GM19324 (cell line): ENCODE results near the gene ANTXR1.

Source experiments
- ATAC-seq: cut with Tn5 transposase; IDR thresholded peaks from one replicate; pipeline ENCODE4 v1.9.1; 2021; ENCODE audit warnings: mild to moderate bottlenecking, moderate library complexity; ENCODE audit not compliant: unreplicated experiment, low FRiP score

Gene ANTXR1

GRCh38 chr2:69067026-69067630, 54.1 kb downstream of the ANTXR1 start:
- ATAC-seq: no peak

- ATAC-seq: no peak
These were observed 54.9 kb downstream of the ANTXR1 start for GRCh38 chr2:69067866-69068265.

DNA sequence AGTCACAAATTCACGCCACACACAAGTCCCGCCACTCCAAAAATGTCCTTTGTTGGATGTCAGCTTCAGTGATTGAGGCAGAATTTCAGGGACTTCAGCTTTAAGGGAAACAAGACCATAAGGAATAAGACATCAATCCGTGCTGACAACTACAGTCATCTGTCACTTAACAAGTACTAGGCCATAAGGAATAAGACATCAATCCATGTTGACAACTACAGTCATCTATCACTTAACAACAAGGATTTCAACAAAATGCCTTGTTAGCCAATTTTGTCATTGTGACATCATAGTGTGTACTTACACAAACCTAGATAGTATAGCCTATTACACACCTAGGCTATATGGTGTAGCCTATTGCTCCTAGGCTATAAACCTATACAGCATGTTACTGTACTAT, 58.0 kb downstream of the ANTXR1 start:
- ATAC-seq: no peak

DNA sequence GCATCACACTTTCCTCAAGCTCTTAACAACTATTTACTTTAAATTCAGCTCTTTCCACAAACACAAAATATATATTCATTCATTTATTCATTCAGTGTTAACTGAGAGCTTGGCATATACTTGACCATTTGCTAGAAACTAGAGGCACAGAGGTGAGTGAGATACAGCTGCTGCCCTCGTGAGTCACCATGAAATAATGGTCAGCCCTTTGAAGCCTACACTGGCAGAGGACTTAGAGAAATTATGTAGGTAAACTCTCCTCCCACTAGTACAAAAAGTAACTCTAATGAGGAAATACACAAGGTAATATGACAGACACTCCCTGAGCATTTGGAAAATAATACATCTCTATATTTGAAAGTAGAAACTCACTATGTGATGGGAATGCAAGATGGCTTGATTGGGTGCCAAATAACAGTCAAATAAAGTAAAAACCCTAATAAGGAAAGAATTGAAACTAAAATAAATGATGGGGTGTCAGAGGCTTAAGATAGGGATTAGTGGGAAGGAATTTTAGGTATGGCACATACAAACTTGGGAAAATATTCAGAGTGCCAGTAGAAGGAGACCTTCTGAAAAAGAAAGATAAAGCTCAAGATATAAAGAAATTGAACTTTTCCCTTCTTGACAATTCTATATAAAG, 61.1 kb downstream of the ANTXR1 start:
- ATAC-seq: no peak

- no peak for ATAC-seq
These were observed 61.9 kb downstream of the ANTXR1 start for GRCh38 chr2:69074918-69075317.

- no peak for ATAC-seq
These were observed 62.5 kb downstream of the ANTXR1 start for GRCh38 chr2:69075486-69075885.

DNA sequence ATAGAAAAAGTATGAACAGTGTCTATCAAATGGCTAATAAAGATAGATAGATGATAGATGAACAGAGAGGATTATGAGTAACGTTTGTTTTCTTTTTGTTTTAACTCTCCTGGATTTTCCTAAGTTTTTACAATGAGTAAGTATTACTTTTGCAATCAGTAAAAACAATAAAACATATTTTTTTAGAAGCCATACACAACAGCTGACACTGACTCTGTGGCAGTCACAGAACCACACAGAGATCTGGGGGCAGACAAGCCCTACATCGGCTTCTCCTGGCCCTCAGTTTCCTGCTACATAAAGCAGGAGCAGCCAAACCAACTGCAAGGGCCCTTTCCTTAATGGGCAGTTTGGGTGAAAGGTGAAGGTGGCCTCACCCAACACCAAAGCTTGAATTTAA, 63.6 kb downstream of the ANTXR1 start:
- no peak for ATAC-seq

DNA sequence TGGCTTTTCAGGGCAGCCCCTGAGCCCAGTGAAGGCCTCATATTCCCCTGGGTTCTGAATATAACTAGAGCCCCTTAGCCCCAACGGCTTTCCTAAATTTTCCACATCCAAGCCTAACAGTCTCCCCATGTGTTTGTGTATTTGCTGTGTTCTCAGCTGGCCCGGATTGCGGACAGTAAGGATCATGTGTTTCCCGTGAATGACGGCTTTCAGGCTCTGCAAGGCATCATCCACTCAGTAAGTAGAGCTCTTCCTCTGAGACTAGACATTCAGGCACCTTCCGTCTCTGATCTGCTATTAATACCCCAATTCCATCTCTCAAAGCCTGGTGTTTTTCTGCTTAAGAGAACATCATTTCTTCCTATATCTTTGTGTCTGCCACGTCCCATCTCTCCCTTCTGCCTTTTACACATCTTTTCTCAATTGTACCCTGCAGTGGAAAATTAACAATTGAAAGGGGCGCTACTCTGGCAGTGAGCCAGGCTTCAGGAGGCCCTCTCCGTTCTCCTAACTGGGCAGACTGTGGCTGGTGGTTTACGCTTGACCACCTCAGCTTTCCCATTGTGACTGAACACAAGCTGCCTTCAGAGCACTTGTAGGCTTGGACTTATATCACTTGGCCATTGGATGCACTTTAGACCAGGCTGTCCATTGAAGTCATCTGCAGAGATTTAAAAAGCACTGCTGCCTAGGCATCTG, 64.4 kb downstream of the ANTXR1 start:
- no peak for ATAC-seq

GRCh38 chr2:69080071-69080470, 67.1 kb downstream of the ANTXR1 start:
- no peak for ATAC-seq

DNA sequence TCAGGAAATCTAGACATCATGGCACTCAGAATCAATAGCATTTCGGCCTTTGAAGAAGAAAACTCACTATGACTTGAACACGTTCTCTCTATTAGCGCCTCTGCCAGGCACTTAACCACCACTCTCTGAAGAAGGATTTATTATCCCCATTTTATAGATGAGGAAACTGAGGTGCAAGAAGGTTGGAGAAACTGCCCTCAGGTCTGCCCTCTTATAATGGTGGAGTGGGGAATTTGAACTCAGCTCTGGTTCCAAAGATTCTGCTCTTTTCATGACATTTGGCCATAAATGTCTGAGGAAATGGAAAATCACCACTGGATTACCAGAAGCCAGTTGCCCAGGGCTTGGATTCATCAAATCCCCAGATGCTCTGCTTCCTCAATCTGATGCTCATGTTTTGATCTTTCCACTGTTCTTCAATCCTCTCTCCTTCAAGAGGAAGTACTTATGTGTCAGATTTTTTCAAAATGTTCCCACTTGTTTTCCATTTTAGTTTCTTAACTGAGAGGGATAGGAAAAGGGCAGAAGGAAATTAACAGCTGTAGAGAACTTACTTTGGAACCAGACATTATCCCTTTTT, 68.1 kb downstream of the ANTXR1 start:
- ATAC-seq: no peak

DNA sequence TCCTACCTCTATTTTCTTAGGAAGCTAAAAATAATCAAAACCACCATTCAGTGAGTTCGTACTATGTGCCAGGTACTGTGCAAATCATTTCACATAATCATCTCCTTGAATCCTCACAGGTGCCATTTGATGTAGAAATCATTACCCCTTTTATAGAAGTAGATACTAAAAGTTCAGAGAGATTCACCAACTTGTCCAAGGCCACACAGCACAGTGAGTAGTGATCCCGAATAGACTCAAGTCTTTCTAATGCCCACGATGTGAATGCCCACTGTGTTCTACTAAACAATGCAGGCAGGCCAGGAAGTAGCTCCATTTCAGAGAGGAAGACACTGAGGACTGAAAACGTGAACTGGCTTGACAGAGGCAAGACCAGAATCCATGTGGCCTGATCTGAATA, 68.8 kb downstream of the ANTXR1 start:
- ATAC-seq: no peak

DNA sequence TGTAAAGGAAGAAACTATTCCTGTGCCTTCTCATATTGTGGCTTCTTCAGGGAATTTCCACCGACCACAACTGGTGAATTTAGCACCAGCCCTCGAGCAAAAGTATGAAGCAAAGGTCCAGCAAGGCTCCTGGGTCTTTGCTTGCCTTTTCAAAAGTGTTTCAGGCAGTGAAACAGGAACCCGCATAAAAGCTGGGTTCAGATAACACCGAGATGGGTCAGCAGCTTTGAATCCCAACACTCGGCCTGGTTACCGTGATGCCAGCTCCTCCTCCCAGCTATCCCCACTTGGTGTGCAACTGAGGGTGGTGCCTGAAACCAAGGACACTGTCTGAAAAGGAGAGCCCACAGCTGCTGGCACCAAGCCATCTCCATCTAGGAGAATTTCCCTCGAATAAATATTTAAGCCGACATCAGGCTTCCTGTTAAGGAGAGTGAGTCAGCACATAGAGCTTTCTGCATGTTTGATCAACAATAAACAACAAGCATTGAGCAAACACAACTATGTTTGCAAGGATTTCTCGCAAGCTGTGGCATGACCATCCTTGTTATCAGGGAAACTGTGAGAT, 69.5 kb downstream of the ANTXR1 start:
- ATAC-seq: no peak

- ATAC-seq: no peak
These were observed 70.3 kb downstream of the ANTXR1 start for GRCh38 chr2:69083235-69083748.

DNA sequence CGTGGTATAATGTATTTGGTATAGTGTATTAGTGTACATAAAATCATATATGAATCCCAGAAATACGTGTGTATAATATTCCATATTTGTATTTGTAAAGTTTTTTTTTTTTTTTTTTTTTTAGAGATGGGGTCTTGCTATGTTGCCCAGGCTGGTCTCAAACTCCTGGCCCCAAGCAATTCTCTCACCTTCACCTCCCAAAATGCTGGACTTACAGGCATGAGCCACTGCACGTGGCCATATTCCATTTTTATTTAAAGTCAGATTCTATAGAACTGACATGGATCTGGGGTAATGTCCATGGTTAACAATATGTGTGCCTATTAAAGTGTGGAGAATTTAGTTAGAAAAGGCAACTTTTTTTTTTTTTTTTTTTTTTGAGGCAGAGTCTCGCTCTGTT, 71.5 kb downstream of the ANTXR1 start:
- no peak for ATAC-seq

- ATAC-seq: no peak
These were observed 73.5 kb downstream of the ANTXR1 start for GRCh38 chr2:69086466-69086865.

DNA sequence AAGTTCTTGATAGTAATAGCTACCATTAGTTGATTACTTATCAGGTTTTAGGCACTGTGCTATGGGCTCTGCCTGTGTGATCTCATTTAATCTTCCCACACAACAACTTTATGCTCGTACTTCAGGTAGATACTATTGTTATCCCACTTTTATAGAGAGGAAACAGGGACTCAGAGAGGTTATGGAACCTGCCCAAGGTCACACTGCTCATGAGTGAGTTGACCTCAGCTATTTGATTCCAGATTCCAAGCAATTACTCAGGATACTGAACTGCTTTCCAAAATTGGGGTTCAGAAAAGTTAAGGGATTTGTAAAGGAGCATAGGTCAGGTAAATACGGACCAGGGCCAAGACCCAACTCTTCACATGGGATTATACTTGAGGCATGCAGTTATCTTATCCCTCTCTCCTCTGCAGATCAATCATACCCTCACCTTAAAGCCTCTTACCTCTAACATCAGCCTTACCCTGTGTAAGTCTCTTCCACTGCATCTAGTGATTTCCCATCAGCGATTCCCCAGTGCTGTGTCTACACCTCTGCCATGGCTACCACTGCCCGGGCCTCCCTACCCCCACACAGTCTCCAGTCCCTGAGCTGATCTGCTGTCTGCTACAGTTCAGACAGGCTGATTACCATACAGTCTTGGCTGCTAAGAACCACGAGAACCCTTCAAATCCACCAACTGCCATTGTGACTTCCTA, 74.4 kb downstream of the ANTXR1 start:
- ATAC-seq: no peak

DNA sequence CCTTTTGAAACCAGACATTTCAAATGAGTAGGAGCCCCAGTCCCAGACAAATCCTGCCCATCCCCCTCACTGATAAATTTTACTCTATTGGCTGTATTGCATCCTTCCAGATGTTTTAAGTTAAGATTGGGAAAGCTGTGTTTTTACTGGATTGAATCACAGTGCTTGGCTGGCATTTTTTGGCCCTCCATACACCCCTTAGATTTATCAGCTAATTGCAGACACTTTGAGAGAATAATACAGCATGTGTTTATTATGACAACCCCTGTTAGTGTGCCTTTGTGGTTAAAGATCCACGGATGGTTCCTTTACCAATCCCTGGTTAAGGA, 74.9 kb downstream of the ANTXR1 start:
- ATAC-seq: no peak

DNA sequence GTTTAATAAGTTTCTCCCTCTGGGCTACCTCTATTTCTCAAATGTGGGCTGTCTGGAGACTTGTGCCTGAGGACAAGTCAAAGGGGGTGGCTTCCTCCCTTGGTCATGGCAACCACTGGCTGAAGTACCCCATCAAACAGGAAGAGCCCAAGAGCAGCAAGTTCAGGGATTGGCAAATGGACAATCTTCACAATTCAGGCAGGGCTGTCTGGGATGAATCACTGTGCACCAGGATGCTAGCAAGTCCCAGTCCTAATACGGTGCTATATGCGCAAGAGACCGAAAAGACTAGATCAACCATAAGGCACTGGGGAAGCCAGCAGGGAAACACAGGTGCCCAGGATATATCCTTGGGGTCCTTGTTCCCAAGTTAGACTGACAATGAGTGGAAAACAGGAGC, 75.5 kb downstream of the ANTXR1 start:
- no peak for ATAC-seq

DNA sequence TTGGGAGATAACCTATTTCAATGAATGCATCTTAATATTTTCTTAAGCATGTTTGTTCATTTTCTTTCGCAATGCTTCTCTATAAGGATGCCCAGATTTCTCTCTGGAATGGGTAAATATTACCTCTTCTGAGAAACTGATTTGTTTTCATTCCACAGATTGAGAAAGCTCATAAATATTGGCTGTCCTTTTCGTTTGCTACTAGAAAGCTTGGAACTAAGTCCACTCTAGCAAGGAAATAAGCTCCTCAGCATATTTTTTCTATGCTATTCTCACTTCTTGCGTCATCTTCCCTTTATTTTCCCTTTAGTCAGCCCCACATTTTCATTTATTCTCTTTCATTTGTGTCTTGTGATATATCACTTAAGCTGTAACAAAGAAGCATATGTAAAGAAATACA, 76.3 kb downstream of the ANTXR1 start:
- no peak for ATAC-seq

GRCh38 chr2:69089998-69090397, 77.0 kb downstream of the ANTXR1 start:
- no peak for ATAC-seq

DNA sequence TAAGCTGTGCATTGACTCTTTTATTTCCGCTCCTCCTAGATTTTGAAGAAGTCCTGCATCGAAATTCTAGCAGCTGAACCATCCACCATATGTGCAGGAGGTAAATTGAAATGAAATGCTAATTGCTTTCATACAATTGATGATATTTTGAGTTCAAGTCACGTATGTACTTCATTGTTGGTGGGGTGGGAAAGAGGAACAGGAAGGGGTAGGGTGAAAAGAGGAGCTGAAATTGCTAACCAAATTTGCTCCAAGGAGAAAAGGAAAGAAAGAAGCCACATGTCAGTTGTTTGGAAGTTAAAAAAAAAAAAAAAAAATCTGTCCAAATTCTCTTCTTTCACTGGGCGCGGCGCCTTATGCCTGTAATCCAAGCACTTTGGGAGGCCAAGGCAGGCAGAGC, 77.8 kb downstream of the ANTXR1 start:
- no peak for ATAC-seq
